CD4-positive, alpha-beta T cell treated with Interleukin-4 for 4 hours (primary cell): ENCODE measurements around the gene STXBP5L.
A peak's percentile ranks its signal among the peaks of the same experiment; 100 is the strongest.
"Not testable (repeated sequence)": the region's sequence is repeated elsewhere in the genome, so short reads cannot be mapped to it uniquely, and the experiment has no call there.

ENCODE experiments used
- DNase-seq: peaks from one replicate; pipeline ENCODE4 v3.0.0-alpha.2; 2020

STXBP5L gene

DNA sequence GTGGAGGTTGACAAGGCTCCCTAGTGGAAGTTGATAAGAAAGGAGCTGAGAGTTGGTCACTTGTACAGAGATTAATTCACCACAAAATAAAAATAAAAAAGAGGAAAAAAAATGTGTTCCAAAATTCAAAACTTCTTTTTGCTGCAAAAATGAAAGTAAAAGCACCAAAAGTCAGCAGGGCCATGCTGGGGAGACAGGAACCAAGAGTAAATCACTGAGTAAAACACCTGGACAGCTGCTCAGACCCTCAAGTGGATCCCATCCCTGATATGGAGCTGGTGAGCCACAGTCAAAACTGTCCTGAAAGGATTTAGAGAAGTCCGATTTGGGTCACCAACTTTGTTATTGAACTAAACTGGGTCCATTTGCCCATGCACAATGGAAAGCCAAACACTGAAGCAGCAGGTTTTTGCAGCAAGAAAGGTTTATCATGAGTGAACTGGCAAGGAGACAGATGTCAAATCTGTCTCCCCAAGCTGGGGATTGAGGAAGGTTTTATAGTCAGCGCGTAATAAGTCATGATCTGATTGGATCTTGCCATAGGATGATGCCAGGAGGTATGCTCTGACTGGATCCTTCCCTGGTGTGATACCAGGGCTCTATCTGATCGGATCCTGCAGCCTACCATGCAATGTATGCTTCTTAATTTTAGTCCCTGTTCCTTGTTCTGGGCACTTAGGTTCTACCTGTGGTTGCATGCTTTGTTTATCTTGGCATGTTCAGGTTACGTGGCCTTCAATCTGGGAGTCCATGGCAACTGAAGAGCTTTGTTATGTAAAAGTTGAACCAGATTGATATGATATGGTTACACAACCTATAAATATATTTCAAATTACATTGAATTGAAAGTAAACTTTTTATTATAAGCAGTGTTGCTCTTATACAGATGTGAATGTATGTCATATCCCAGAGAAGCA, 324.6 kb downstream of the STXBP5L start:
- no peak for DNase-seq

DNA sequence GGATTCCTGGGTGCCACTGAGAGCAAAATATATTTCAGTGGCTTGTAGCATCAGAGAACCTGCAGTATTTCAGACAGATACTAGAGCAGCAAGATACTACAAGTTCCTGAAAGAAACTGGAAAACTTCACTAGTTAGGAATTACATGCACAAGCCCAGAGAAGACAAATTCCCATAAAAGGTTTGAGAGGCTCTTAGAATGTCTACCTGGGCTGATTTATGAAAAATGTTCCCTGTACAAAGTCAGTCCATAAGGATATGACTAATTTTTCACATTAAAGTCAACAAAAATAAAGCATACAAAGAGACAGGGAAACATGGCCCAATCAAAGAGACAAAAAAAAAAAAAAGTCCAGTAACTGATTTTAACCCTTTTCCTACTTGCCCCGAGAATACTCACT, 335.2 kb downstream of the STXBP5L start:
- no peak for DNase-seq

DNA sequence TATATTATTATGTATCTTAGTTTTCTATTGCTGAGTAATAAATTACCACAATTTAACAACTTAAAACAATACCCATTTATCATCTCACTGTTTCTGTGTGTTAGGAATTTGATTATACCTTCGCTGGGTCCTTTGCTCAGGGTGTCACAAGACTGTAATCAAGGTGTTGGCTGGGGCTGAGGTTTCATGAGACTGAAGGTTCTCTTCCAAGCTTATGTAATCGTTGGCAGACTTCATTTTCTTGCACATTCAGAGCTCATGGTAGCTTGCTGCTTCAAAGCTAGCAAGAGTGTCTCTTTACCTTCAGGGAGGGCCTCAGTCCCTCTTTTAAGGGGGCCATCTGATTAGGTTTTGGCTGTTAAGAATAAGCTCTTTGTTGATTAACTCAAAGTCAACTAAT, 344.7 kb downstream of the STXBP5L start:
- no peak for DNase-seq

GRCh38 chr3:121269389-121269788, 361.4 kb downstream of the STXBP5L start:
- no peak for DNase-seq

DNA sequence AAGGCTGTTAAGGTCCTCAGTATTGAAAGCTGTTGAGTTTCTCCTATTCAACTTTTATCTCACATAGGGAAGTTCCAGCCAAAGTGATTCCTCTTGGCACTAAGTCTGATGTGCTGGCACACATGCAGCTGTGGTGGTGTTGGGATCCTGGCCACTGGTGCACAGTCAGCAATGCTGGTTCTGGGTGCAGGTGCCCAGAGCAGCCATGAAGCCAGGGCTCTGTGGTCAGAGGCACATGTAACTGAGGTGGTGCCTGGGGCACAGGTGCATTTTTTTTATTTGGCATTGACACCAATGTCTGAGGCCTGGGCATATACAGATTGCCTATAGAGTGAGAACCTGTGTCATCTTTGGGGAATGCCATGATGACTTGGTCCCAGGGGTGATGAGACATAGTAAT, 366.4 kb downstream of the STXBP5L start:
- no peak for DNase-seq

DNA sequence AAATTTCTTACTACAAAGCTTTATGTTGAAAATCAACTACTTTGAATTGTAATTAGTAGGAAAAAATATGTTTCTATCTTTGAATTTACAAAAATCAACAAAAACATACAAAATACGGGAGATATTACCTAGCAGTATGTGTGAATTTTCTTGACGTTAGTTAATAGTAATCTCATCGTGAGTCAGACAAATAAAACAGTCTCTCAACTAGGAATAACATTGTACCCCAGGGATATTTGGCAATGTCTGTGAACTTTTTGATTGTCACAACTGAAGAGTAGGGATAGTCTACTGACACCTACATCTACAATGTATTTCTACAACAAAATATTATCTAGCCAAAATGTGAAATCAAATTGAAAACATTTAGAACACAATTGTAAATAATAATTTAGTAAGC, 387.4 kb downstream of the STXBP5L start:
- no peak for DNase-seq

GRCh38 chr3:121295979-121296378, 388.0 kb downstream of the STXBP5L start:
- no peak for DNase-seq

- no peak for DNase-seq
These were observed 416.3 kb downstream of the STXBP5L start for GRCh38 chr3:121324320-121324719.

- no peak for DNase-seq
These were observed 422.1 kb downstream of the STXBP5L start for GRCh38 chr3:121330118-121330517.

DNA sequence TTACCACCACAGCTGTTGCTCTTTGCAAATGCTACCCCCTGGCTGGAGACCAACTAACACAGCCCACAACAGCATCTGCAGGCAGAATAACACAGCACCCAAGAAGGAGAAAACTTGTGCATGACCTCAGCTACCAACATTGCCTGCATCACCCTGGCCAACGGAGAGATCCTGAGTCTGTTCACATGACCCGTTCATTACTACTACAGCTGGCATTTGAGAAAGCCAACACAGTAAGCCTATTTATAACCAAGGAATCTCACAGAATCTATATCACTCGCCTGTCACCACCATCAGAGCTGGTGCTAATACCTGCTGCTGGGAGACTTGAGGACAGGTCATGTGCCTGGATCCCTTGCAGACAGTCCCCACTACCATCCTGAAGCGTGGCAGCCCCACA, 422.6 kb downstream of the STXBP5L start:
- DNase-seq: no peak

DNA sequence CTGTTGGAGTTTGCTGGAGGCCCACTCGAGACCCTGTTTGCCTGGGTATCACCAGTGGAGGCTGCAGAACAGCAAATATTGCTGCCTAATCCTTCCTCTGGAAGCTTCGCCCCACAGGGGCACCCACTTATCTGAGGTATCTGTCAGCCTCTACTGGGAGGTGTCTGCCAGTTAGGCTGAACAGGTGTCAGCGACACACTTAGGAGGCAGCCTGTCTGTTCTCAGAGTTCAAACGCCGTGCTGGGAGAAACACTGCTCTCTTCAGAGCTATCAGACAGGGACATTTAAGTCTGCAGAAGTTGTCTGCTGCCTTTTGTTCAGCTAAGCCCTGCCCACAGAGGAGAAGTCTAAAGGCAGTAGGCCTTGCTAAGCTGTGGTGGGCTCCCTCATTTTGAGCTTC, 448.0 kb downstream of the STXBP5L start:
- not testable (repeated sequence) for DNase-seq

GRCh38 chr3:121362035-121362734, 454.2 kb downstream of the STXBP5L start:
- no peak for DNase-seq

DNA sequence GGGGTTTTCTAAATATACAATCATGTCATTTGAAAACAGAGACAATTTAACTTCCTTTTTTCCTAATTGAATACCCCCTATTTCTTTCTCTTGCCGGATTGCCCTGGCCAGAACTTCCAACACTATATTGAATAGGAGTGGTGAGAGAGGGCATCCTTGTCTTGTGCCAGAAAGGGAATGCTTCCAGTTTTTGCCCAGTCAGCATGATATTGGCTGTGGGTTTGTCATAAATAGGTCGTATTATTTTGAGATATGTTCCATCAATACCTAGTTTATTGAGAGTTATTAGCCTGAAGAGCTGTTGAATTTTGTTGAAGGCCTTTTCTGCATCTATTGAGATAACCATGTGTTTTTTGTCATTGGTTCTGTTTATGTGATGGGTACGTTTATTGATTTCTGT, 480.3 kb downstream of the STXBP5L start:
- DNase-seq: not testable (repeated sequence)

- DNase-seq: not testable (repeated sequence)
These were observed 488.0 kb downstream of the STXBP5L start for GRCh38 chr3:121395967-121396366.

- not testable (repeated sequence) for DNase-seq
These were observed 490.0 kb downstream of the STXBP5L start for GRCh38 chr3:121398051-121398450.

GRCh38 chr3:121399820-121400219, 491.8 kb downstream of the STXBP5L start:
- no peak for DNase-seq

- no peak for DNase-seq
These were observed 497.6 kb downstream of the STXBP5L start for GRCh38 chr3:121405631-121406030.

DNA sequence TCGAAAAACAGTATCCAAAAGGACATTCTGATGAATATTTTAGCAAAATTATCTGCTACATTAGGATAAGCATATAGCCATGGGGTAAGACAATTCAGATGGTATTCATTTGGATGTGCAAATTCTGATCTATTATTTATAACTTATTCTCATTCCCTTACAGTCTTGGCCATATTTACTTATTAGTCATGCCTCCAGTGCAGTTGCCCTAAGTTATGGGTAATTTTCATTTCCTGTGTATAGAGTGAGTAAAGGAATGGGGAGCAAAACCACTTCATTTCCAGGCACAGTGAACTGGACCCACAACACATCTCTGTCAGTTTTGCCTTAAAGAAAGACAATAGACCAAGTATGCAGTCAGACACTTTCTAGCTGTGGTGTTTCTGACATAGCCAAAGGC, 503.5 kb downstream of the STXBP5L start:
- no peak for DNase-seq

DNA sequence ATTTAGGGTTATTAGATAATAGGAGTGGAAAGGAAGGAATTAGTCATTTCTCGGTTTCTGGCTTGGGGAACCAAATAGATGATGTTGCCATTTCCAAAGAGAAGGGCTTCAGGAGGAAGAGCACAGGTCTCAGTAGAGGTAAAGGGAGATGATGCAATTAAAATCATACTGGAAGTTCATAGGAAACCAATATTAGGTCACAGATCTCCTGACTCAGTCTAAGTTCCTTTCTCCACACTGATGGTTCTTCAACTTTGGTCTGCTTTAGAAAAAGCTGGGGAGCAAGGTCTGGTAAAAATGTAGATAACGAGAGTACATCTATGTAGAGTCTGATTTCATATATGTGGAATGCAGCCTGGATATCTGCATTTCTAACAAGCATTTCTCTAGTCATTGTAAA, 506.9 kb downstream of the STXBP5L start:
- DNase-seq: no peak

GRCh38 chr3:121418182-121418581, 510.2 kb downstream of the STXBP5L start:
- DNase-seq: no peak

GRCh38 chr3:121424549-121424948, 516.5 kb downstream of the STXBP5L start:
- no peak for DNase-seq

DNA sequence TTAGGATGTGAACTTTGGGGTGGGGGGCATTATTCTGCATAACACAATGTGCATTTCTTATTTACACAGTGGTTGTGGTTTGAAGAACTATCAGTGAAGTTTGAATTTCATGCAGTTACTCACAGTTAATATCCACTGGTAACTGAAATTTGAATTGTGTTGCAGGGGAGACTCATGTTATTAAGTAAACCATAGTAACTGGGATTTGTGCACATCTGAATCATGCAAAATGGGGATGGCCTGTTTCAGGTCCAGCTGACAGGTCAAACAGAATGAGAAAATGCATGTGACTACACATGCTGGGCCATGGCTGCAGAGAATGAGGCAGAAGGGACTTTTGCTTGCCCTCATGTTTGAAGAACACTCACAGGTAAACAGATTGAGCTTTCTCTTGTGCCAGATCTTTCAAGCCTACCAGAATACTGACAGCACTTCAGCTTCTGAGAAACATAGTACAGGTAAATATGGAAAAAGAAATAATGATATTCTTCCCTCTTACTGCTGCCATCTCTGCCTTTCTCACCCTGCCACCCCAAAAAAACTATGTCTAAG, 522.7 kb downstream of the STXBP5L start:
- DNase-seq: no peak

- peak; percentile 83 for DNase-seq
These were observed 523.9 kb downstream of the STXBP5L start for GRCh38 chr3:121431726-121432517.
